ENCODE measurements around the gene MLC1. TPM values are rescaled to one million over a fixed set of nuclear protein-coding genes. Genes with fewer than 3 reads are reported as not detected.

Gene MLC1
- total and polyA plus RNA-seq, 2 donors, result 0.48 to 2.4 TPM

DNA sequence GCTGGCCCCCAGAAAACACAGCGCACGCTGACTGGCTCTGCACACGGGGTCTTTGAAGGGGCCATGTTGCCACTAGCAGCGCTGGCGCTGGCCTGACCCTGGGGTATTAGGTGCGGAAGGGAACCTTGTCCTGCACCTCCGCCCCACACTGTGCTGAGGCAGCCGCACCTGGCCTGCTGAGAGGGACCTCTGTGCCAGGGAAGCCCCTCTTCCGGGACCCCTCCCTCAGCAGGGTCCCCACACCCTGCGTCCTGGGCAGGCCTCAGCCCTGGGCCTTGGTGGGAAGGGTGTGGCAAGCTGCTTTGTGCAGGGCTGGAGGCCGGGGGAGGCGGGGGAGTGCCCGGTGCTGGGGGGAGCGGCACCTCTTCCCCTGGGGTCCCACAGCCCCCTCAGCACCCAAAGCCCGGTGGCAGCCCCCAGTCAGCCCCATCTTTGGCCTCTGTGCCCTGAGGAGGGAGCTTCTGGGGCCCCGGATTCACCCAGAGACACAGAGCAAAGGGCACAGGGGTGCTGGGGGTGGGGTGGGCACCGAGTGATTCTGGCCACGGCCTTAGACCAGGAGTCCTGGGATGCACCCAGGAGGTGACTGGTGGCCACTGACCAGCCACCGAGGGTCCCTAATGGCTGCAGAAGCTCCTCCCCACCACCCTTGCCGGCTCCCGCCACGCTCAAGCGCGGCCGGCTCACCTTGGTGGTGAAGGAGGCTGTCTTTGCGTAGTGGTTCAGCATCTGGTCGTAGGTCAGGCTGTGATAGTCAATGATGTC is 38.6 kb downstream of the MLC1 start:
- H3K4me3 ChIP-seq (ENCODE audit: low read length in 2 of 2), result no peak overlapping the region
- no peaks in the 10 kb centered on the region for H3K4me1 ChIP-seq (ENCODE audit: control insufficient read depth in 2 of 2, insufficient read depth in 2 of 2, low read length in 2 of 2)
- WGBS, result 96% methylated on average over 27 of the region's 27 CpGs
- no peaks in the 10 kb centered on the region for H3K36me3 ChIP-seq (ENCODE audit: control insufficient read depth in 2 of 2, insufficient read depth in 2 of 2, low read length in 1 of 2)
- no peak overlapping the region for H3K27ac ChIP-seq (ENCODE audit: low read depth in 1 of 2, low read length in 1 of 2)
- H3K27me3 ChIP-seq (ENCODE audit: control insufficient read depth in 2 of 2, insufficient read depth in 1 of 2, low read length in 1 of 2), result peaks cover 0 to 12% of the 10 kb centered on the region in 2 donors
- no peaks in the 10 kb centered on the region for H3K9me3 ChIP-seq (ENCODE audit: control insufficient read depth in 2 of 2, insufficient read depth in 1 of 2, low read length in 1 of 2)
- DNase-seq (ENCODE audit: low read depth in 6 of 9, low spot score in 9 of 9), result no peak

DNA sequence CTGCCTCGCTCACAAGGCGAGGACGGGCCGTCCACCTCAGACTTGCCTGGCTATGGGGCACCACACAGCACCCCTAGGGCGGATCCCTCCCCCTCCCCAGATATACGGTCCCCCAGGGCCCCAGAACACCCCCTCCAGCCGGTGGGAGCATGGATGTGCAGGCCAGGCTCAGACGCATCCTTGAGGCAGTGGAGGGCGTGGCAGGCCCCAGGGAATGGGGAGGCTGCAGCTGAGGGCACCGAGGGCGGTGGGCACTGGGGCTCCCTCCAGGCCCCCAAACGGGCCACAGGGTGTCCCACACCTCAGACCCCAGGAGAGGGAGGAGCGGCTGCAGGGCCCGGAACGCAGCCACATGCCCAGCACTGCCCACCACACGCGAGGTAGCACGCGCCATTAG is 39.2 kb downstream of the MLC1 start:
- no peak for DNase-seq (ENCODE audit: low read depth in 6 of 9, low spot score in 9 of 9)
- Histone ChIP-seq H3K27me3 (ENCODE audit: control insufficient read depth in 2 of 2, insufficient read depth in 1 of 2, low read length in 1 of 2) (peaks cover 0 to 12% of the 10 kb centered on the region in 2 donors), H3K27ac (ENCODE audit: low read depth in 1 of 2, low read length in 1 of 2) (no peak overlapping the region), H3K4me3 (ENCODE audit: low read length in 2 of 2) (no peak overlapping the region), H3K4me1 (ENCODE audit: control insufficient read depth in 2 of 2, insufficient read depth in 2 of 2, low read length in 2 of 2) (no peaks in the 10 kb centered on the region), H3K36me3 (ENCODE audit: control insufficient read depth in 2 of 2, insufficient read depth in 2 of 2, low read length in 1 of 2) (no peaks in the 10 kb centered on the region), H3K9me3 (ENCODE audit: control insufficient read depth in 2 of 2, insufficient read depth in 1 of 2, low read length in 1 of 2) (no peaks in the 10 kb centered on the region)
- WGBS, result 95% methylated on average over 19 of the region's 19 CpGs

DNA sequence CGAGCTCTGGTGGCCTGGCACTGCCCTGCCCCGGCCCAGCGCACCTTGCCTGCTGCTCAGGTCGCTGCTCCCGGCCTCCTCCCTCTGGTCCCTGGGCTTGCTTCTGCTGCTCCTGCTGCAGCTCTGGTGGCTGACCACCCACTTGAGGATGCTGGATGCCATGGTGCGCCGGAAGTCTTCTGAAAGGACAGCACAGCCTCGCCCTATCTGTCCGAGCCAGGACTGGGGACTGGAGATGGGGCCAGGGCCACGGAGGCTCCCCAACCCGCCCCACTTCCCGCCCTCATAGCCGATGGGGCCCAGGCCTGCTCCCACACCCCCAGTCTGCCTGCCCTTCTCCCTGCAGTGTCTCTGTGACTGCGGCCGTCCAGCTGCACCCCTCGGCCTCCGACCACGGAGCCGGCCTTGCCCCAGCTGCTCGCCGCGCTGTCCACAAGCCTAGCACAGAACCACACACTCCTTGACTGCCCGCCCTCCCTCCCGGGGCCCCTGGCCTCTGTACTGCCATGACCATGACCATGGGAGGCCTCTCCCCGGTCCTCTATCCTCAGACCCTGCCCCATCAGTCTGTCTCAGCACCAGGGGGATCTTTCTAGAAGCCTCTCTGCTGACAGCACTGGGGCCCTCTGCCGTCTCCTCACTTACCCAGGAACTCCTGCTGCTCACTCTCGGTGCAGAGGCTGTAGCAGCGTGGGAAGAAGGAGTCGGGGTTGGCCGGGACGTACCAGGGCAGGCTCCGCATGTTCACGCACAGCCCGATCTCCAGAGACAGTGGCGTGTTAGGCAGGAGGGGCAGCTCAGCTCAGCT is 39.8 kb downstream of the MLC1 start:
- H3K27ac ChIP-seq (ENCODE audit: low read depth in 1 of 2, low read length in 1 of 2), result no peak overlapping the region
- DNase-seq (ENCODE audit: low read depth in 6 of 9, low spot score in 9 of 9), result no peak
- H3K27me3 ChIP-seq (ENCODE audit: control insufficient read depth in 2 of 2, insufficient read depth in 1 of 2, low read length in 1 of 2), result peaks cover 0 to 12% of the 10 kb centered on the region in 2 donors
- WGBS, result 89% methylated on average over 35 of the region's 35 CpGs
- H3K4me3 ChIP-seq (ENCODE audit: low read length in 2 of 2), result no peak overlapping the region
- no peaks in the 10 kb centered on the region for H3K4me1 ChIP-seq (ENCODE audit: control insufficient read depth in 2 of 2, insufficient read depth in 2 of 2, low read length in 2 of 2)
- no peaks in the 10 kb centered on the region for H3K9me3 ChIP-seq (ENCODE audit: control insufficient read depth in 2 of 2, insufficient read depth in 1 of 2, low read length in 1 of 2)
- no peaks in the 10 kb centered on the region for H3K36me3 ChIP-seq (ENCODE audit: control insufficient read depth in 2 of 2, insufficient read depth in 2 of 2, low read length in 1 of 2)

DNA sequence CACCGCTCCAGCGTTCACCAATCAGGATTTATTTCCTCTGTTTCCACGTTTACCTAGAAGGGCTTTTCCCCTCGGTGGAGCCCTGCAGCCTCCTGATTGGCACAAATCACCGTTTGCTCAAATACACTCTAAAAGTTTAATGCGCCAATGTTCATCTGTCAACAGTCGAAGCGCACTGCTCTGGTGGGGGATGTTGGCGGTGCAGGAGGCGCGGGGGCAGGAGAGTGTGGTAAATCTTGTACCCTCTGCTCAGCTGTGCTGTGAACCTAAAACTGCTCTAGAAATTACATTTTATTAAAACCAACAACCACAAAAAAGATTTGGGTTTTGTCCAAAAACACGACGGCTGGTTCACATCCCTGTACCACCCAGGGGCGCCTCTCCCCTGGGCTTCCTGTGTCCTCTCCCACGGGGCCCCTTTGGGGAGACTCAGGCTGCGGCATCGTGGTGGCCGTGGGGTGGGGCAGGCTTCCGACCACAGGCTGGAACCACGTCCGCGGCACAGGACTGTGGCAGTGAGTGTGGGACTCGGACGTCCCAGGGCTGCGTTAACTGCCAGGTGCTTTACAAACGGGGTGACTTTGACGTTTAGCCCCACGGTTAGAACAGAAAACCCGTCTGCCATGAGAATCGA is 40.6 kb downstream of the MLC1 start:
- DNase-seq (ENCODE audit: low read depth in 6 of 9, low spot score in 9 of 9), result no peak
- H3K27ac ChIP-seq (ENCODE audit: low read depth in 1 of 2, low read length in 1 of 2), result no peak overlapping the region
- H3K4me3 ChIP-seq (ENCODE audit: low read length in 2 of 2), result no peak overlapping the region
- no peaks in the 10 kb centered on the region for H3K4me1 ChIP-seq (ENCODE audit: control insufficient read depth in 2 of 2, insufficient read depth in 2 of 2, low read length in 2 of 2)
- peaks cover 0 to 3% of the 10 kb centered on the region in 2 donors for H3K9me3 ChIP-seq (ENCODE audit: control insufficient read depth in 2 of 2, insufficient read depth in 1 of 2, low read length in 1 of 2)
- WGBS, result 6% methylated on average over 30 of the region's 30 CpGs
- peaks cover 0 to 12% of the 10 kb centered on the region in 2 donors for H3K27me3 ChIP-seq (ENCODE audit: control insufficient read depth in 2 of 2, insufficient read depth in 1 of 2, low read length in 1 of 2)
- no peaks in the 10 kb centered on the region for H3K36me3 ChIP-seq (ENCODE audit: control insufficient read depth in 2 of 2, insufficient read depth in 2 of 2, low read length in 1 of 2)

DNA sequence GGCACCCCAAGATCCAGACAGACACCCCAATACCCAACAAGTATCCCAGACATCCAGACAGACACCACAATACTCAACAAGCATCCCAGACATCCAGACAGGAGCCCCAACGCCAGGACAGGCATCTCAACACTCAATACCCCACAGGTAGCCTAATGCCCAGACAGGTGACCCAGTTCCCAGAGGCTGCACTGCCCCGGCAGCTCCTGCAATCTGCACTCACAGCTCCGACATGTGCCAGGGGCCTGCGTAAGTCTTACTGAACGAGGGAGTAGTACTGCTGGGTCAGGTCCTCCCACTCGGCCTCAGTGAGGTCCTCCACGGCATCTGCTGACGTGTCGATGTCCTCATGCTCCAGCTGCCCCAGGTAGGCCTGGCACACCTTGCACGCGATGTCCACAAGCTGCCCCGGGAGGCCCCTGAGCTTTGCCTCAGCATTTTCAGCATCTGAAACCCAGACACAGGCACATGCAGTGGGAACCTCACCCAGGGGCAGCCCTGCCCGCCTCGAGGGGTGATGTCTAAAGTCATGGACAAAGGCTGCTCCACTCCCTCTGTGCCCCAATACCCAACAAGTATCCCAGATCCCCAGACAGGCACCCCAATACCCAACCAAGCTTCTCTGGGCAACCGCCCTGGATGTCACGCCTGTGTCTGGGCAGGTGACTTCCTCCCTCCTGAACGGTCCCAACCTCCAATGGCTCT is 43.7 kb downstream of the MLC1 start:
- no peak overlapping the region for H3K4me3 ChIP-seq (ENCODE audit: low read length in 2 of 2)
- H3K9me3 ChIP-seq (ENCODE audit: control insufficient read depth in 2 of 2, insufficient read depth in 1 of 2, low read length in 1 of 2), result peaks cover 0 to 8% of the 10 kb centered on the region in 2 donors
- 85% methylated on average over 17 of the region's 17 CpGs for WGBS
- H3K36me3 ChIP-seq (ENCODE audit: control insufficient read depth in 2 of 2, insufficient read depth in 2 of 2, low read length in 1 of 2), result no peaks in the 10 kb centered on the region
- DNase-seq (ENCODE audit: low read depth in 6 of 9, low spot score in 9 of 9), result no peak
- H3K27me3 ChIP-seq (ENCODE audit: control insufficient read depth in 2 of 2, insufficient read depth in 1 of 2, low read length in 1 of 2), result peaks cover 0 to 12% of the 10 kb centered on the region in 2 donors
- H3K27ac ChIP-seq (ENCODE audit: low read depth in 1 of 2, low read length in 1 of 2), result no peak overlapping the region
- no peaks in the 10 kb centered on the region for H3K4me1 ChIP-seq (ENCODE audit: control insufficient read depth in 2 of 2, insufficient read depth in 2 of 2, low read length in 2 of 2)

DNA sequence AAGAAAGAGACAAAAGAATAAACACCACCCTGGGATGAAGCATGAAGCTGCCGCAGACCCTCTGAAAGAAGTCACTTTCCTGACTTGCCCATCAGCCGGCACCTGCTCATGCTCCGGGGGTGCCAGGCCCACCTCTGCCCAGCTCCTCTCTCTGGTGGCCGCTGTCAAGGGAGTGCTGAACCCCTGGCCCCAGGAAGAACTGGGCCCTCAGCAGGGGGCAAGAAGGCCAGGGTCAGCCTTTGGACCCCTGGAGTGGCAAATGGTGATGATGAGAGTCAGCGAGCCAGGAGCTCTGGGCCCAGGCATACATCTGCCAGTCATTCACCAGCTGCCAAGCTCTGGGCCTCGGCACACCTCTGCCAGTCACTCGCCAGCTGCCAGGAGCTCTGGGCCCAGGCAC is 44.5 kb downstream of the MLC1 start:
- H3K27ac ChIP-seq (ENCODE audit: low read depth in 1 of 2, low read length in 1 of 2), result no peak overlapping the region
- H3K4me3 ChIP-seq (ENCODE audit: low read length in 2 of 2), result no peak overlapping the region
- no peak for DNase-seq (ENCODE audit: low read depth in 6 of 9, low spot score in 9 of 9)
- H3K9me3 ChIP-seq (ENCODE audit: control insufficient read depth in 2 of 2, insufficient read depth in 1 of 2, low read length in 1 of 2), result peaks cover 0 to 8% of the 10 kb centered on the region in 2 donors
- H3K27me3 ChIP-seq (ENCODE audit: control insufficient read depth in 2 of 2, insufficient read depth in 1 of 2, low read length in 1 of 2), result peaks cover 0 to 16% of the 10 kb centered on the region in 2 donors
- no peaks in the 10 kb centered on the region for H3K36me3 ChIP-seq (ENCODE audit: control insufficient read depth in 2 of 2, insufficient read depth in 2 of 2, low read length in 1 of 2)
- H3K4me1 ChIP-seq (ENCODE audit: control insufficient read depth in 2 of 2, insufficient read depth in 2 of 2, low read length in 2 of 2), result no peaks in the 10 kb centered on the region
- WGBS, result 95% methylated on average over 7 of the region's 7 CpGs

DNA sequence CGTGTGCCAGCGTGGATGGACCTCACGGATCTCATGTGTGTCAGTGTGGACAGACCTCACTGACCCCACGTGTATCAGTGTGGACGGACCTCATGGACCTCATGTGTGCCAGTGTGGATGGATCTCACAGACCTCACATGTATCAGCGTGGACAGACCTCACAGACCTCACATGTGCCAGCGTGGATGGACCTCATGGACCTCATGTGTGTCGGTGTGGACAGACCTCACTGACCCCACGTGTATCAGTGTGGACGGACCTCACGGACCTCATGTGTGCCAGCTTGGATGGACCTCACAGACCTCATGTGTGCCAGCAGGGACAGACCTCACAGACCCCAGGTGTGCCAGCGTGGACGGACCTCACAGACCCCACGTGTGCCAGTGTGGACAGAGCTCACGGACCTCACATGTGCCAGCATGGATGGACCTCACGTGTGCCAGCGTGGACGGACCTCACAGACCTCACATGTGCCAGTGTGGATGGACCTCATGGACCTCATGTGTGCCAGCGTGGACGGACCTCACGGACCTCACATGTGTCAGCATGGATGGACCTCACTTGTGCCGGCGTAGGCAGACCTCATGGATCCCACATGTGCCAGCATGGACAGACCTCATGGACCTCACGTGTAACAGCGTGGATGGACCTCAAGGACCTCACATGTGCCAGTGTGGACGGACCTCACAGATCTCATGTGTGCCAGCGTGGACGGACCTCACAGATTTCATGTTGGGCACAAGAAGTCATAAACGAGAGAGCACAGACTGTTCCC is 45.4 kb downstream of the MLC1 start:
- no peak overlapping the region for H3K4me3 ChIP-seq (ENCODE audit: low read length in 2 of 2)
- no peak for DNase-seq (ENCODE audit: low read depth in 6 of 9, low spot score in 9 of 9)
- H3K27me3 ChIP-seq (ENCODE audit: control insufficient read depth in 2 of 2, insufficient read depth in 1 of 2, low read length in 1 of 2), result peaks cover 0 to 21% of the 10 kb centered on the region in 2 donors
- H3K36me3 ChIP-seq (ENCODE audit: control insufficient read depth in 2 of 2, insufficient read depth in 2 of 2, low read length in 1 of 2), result no peaks in the 10 kb centered on the region
- H3K9me3 ChIP-seq (ENCODE audit: control insufficient read depth in 2 of 2, insufficient read depth in 1 of 2, low read length in 1 of 2), result peaks cover 0 to 8% of the 10 kb centered on the region in 2 donors
- WGBS, result 97% methylated on average over 29 of the region's 29 CpGs
- no peaks in the 10 kb centered on the region for H3K4me1 ChIP-seq (ENCODE audit: control insufficient read depth in 2 of 2, insufficient read depth in 2 of 2, low read length in 2 of 2)
- H3K27ac ChIP-seq (ENCODE audit: low read depth in 1 of 2, low read length in 1 of 2), result no peak overlapping the region

DNA sequence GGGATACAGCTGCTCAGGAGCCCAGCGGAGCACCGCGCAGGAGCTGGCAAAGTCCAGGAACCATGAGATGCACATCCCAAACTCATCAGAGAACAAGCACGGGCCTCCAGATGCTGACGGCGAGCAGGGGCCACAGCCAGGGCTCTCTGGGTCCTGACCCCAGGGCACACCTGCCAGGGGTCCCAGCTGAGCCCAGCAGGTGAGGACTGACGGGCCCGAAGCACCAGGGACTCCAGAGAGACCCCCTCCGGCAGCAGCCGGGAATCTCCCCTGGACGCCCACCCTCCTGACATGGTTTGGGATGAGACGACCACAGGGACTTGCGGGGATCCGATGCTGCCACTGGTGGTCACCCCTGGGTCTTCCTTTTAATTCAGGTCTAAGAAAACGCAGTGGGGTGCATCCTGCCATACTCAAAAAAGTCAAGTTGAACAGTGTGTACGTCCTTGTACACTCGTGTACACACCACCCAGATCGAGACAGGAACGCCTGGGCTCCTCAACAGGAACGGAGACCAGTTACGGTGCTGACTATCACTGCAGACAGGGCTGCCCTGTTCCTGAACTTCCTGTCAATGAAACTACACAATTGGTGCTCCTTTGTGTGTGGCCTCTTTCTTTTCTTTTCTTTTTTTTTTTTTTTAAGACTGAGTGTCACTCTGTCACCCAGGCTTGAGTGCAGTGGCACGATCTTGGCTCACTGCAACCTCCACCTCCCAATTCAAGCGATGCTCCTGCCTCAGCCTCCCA is 49.1 kb downstream of the MLC1 start:
- no peaks in the 10 kb centered on the region for H3K36me3 ChIP-seq (ENCODE audit: control insufficient read depth in 2 of 2, insufficient read depth in 2 of 2, low read length in 1 of 2)
- no peak for DNase-seq (ENCODE audit: low read depth in 6 of 9, low spot score in 9 of 9)
- H3K27me3 ChIP-seq (ENCODE audit: control insufficient read depth in 2 of 2, insufficient read depth in 1 of 2, low read length in 1 of 2), result peaks cover 0 to 24% of the 10 kb centered on the region in 2 donors
- no peak overlapping the region for H3K4me3 ChIP-seq (ENCODE audit: low read length in 2 of 2)
- H3K27ac ChIP-seq (ENCODE audit: low read depth in 1 of 2, low read length in 1 of 2), result no peak overlapping the region
- H3K4me1 ChIP-seq (ENCODE audit: control insufficient read depth in 2 of 2, insufficient read depth in 2 of 2, low read length in 2 of 2), result no peaks in the 10 kb centered on the region
- H3K9me3 ChIP-seq (ENCODE audit: control insufficient read depth in 2 of 2, insufficient read depth in 1 of 2, low read length in 1 of 2), result peaks cover 0 to 8% of the 10 kb centered on the region in 2 donors
- WGBS, result 83% methylated on average over 23 of the region's 23 CpGs

Data from thymus (tissue), 11 donors.